HPDE6-E6E7 (cell line): Measurements from ENCODE around the gene GPANK1.
A peak's percentile ranks its signal among the peaks of the same experiment; 100 is the strongest.

Experiments
- DNase-seq: peaks from one replicate; pipeline ENCODE4 v3.0.0; 2011; ENCODE audit warnings: missing footprints; ENCODE audit errors: extremely low spot score

Gene GPANK1

DNA sequence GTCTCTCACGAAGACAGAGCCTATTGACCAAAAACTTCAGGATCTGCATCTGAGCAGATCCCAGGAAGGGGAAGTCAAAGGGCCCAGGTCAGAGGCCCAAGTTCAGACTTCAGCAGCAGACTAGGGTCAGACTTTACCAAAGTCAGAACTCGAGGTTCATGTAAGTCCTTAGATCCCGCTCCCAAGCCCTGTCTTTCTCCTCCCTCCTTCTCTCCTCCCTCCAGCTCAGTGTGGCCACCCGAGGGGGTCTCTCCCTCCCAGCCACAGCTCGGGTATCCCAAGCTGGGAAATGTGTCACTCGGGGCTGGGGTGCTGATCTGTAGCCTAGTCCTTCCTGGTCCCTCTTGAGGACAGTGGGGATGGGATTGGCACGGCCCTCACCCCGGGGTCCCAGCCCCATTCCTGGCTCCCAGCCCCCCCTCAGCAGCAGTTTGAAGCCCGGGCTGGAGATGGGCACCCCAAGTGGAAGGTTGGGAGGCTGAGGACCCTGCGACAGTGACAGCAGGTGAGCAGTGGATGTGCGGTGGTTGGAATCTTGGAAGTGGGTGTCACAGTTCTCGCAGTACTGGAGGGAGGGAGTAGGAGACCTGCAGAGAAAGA, 2.6 kb downstream of the GPANK1 start:
- DNase-seq, result no peak

DNA sequence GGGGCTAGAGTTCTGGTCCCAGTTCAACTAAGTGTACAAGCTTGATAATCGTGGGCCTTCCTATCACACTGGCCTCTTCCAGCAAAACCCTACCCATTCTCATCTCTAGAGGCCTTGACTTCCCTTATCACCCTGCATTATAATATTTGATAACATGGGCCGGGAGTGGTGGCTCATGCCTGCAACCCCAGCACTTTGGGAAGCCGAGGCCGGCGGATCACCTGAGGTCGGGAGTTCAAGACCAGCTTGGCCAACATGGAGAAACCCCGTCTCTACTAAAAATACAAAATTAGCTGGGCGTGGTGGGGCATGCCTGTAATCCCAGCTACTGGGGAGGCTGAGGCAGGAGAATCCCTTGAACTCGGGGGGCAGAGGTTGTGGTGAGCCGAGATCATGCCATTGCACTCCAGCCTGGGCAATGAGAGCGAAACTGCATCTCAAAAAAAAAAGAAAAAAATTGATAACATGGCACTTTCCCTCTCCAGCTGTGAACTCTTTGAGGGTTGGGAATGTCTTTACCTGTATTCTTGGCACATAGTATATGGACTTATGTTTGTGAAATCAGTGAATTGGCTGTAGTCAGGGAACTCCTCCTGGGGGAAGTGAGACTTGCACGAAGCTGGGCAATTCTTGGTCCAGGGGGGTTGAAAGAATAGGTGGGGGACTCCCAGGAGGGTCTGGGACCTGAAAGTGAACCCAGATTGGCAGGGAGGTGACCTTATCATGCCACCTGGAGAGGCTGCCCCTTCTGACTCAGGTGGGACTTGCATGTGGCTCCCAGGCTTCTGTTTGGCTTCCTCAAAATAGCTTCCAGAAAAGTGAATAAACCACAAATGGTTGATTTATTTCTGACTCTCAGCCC, 3.3 kb downstream of the GPANK1 start:
- no peak for DNase-seq

DNA sequence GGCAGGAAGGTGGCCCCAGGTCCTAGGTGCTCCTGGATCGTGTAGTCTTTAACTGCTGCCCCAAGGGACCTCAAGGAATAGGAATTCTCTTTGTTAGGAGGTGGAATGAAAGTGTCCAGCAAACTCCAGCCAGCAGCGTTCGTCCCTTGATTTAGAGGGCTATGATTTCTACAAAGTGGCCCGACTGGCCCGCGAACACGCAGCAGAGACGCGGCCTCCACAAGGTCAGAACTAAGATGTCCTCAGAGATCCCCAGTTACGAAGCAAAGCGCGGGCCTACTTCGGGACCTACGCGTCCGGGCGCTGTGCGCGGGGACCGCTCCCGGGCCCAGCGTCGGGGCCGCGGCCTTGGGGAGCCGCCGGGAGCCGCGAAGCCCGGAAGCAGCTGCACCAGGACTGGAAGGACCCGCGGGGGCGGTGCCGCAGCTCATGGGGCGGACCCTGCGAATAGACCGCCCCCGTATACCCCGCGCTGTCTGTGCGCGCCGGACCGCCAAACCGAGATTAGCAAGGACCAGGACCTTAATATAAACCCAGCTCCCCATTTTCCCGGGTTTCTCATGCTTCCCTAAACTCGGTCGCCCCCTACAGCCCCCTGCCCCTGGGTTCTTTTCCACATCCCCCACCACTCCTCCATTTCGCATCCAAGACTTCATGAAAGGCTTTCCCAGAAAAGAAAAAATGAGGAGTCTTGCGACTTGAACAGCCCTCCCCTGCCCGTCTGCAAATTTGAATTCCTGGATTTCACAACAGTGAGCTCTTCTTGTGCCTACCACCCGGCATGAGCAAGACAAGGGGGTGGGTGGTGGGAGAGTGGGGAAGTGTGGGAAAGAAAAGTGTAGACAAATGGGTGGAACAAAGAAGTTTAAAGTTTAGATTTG, 4.2 kb downstream of the GPANK1 start, which contains the start of gene C6orf47:
C6orf47 (minus strand) TSS at position 398 of the 881 bp plus-strand sequence. CDS start 831 bp downstream, outside the sequence.
- DNase-seq, result no peak

DNA sequence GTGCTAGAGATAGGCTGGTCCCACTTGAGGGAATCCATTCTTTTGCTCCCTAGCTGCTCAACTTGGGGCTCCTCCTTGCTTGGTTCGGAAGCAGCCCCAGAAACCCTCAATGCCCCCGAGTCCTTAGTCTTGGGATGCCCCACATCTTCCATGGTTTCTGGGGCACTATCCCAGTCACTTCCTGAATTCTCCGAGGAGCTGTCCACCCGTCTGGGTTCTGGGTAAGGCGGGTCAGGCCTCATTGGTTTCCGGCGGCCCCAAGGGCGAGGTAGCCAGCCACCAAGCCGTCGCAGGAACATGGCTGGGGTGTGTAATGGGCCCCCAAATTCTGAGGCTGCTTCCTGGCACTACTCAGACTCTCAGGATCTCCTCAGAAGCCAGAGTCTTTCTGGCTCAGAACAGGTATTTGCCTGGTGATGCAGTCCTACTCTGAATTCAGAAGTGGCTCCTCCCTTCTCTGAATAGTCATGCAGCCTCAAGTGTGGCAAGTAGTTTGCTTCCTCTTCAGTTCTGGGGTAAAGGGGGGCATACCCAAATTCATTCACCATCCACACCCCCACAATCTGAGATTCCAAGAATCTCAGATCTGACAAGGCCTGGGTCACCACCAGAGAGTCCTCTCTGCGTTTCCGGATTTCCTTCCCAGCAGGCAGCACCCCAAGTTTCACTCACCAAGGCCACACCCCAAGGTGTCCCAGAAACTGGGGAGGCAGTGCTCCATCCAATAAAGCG, 5.0 kb downstream of the GPANK1 start:
- no peak for DNase-seq

GRCh38 chr6:31658983-31659648, 5.7 kb downstream of the GPANK1 start:
- DNase-seq, result no peak

GRCh38 chr6:31658158-31658688, 6.6 kb downstream of the GPANK1 start:
- no peak for DNase-seq

DNA sequence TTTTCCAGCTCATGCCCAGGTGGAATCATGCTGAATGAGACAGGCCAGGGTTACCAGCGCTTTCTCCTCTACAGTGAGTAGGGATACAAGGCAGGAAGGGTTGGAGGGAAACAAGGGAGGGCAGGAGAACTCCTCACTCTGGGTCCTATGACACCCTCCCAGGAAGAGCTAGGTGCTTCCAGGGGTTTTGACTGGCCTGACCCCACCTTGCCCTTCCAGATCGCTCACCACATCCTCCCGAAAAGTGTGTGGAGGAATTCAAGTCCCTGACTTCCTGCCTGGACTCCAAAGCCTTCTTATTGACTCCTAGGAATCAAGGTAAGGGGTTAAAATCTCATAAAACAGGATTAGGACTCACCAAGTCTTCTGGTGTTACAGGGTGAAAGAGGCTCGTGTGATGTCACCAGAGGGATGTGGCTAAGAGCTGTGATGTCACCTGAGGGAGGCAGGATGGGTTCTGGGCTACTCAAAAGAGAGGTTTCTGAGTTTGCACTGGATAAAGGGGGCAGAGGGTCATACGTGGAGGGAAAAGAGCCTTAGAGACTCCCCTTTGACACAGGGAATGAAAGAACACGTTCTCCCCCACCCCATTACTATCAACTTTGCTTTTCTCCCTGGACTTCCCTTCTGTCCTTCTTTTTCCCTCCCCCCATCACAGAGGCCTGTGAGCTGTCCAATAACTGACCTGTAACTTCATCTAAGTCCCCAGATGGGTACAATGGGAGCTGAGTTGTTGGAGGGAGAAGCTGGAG, 7.2 kb downstream of the GPANK1 start:
- DNase-seq, result no peak

GRCh38 chr6:31655349-31656237, 9.2 kb downstream of the GPANK1 start, which contains the start of gene APOM:
Gene APOM, plus strand, starts transcription at chr6:31655894. Its CDS starts 73 bp downstream, at chr6:31655967.
- DNase-seq, result no peak

GRCh38 chr6:31654574-31655348, 10.0 kb downstream of the GPANK1 start:
- DNase-seq, result no peak

DNA sequence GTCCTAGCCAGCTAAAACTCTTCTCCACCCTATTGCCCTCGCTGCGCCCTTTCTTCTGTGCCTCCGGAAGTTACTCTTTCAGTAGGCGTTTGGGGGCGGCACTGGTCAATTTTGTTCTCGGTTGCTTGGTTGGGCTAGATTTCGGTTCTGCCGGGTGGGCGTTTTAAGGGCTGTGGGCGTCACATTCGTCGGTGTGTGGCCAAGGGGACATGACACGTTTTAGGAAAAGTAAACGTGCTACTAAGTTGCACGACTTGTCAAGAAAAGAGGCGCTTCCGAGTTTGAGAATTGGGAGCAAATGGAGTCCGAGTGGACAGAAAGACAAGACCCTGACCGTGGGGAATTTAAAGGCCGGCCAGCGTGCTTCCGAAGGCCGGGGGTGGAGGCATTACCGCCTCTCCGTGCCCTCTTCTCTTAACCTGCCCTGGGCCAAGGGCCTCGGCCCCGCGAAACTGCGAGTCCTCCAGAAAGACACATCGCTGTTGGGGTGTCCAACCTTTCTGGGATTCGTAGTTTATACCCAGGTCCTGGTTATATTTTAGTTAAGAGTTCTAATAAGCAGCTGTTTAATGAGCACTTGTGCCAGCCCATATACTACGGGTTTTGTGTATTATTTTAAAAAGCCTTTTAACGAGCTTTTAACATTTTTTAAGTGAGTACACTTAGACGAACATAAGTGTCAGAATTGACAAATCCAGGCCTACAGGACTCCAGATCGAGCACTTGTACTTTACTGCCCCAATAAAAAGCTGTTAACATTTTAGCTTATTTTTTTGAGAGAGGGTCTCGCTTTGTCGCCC, 11.7 kb downstream of the GPANK1 start:
- DNase-seq, result peak; percentile 84

DNA sequence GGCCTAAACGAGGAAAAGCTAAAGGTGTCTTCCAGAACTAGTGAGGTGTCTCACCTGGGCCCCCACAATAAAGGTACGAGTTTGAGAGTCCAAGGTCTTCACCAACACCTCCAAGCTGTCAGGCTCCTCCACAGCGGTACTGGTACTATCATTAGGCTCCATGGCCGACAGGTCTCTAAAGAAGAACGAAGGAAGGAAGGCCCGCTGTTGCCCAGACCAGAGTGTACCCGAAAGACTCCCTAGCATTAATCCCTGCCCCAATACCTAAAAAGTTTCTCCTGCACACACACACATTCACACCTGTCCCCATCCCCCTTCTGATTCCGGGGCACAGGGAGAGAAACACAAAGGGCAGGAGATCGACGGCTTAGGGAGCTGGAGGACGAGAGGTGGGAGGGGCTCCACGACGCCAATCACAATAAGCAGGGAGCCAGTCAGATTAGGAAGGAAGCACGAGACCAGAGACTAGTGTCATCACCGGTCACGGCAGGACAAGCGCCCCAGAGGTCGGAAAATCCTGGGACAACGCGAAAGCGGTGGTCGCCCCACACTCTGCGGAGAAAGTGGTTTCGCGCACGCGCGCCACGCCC, 13.1 kb downstream of the GPANK1 start:
- DNase-seq, result peak; percentile 73

DNA sequence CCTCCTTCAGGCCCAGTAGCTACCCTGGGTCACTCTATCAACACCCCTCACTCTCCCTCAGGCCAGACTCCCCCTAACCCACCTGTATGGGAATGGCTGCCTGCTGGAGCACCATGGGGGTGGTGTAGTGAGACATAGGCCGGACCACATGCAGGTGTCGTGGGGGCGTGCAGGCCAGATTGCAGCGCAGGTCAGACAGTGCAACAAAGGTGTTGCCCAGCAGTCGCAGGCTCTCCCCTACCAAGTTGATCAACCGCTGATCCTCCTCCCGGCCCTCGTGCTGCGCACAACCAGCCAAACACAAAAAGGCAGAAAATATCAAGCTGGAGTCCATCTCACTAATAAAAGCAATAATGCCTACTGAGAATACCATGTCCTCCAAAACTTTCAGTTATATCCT, 19.5 kb downstream of the GPANK1 start:
- DNase-seq, result no peak

- no peak for DNase-seq
These were observed 20.9 kb downstream of the GPANK1 start for GRCh38 chr6:31643818-31644454.

GRCh38 chr6:31642798-31643570, 21.8 kb downstream of the GPANK1 start:
- no peak for DNase-seq

DNA sequence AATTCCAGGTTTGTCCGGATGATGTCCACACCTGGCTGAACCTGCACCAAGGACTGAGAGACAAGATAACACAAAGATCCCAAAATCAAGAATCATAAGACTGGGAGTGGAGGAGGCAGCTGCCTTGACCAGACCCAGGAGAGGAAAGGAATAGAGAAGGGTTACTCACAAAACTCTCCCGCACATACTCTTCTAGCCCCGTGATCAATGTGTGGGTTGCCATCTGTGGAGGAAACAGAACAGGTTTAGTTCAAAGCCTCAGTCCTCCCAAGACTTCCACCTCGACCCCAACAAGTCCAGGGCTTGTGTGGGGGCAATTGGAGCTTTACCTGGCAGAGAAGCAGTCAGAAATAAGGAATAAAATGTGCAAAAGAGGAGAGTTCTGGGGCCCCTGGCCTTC, 23.4 kb downstream of the GPANK1 start:
- no peak for DNase-seq

GRCh38 chr6:31640612-31641011, 24.2 kb downstream of the GPANK1 start:
- no peak for DNase-seq
